Mesothelial cell of epicardium (in vitro differentiated cells): ENCODE data around the gene NOS1AP. TPM values are rescaled to one million over a fixed set of nuclear protein-coding genes. Genes with fewer than 3 reads are reported as not detected.
"Not testable (repeated sequence)": the region's sequence is repeated elsewhere in the genome, so short reads cannot be mapped to it uniquely, and the experiment has no call there.

Experiments
- DNase-seq, 2 experiments: peaks; one replicate each; pipeline ENCODE4 v3.0.0; 2021; ENCODE audit warnings: low spot score in 2 of 2; ENCODE audit not compliant: unreplicated experiment in 2 of 2
- H3K27ac Mint-ChIP-seq: 2 replicates; pipeline ENCODE4 v1.8.0; 2021; ENCODE audit warnings: mixed read lengths
- H3K27me3 Mint-ChIP-seq: 2 replicates; pipeline ENCODE4 v1.8.0; 2021; ENCODE audit warnings: low read depth, mixed read lengths
- H3K36me3 Mint-ChIP-seq: 2 replicates; pipeline ENCODE4 v1.8.0; 2021; ENCODE audit warnings: mixed read lengths
- H3K4me1 Mint-ChIP-seq: 2 replicates; pipeline ENCODE4 v1.8.0; 2021; ENCODE audit warnings: mixed read lengths
- H3K4me3 Mint-ChIP-seq: 2 replicates; pipeline ENCODE4 v1.8.0; 2021; ENCODE audit warnings: mild to moderate bottlenecking, moderate library complexity, mixed read lengths
- H3K9me3 Mint-ChIP-seq: 2 replicates; pipeline ENCODE4 v1.8.0; 2021; ENCODE audit warnings: mixed read lengths
- CTCF ChIP-seq: fragments of 200-600 bp; sonication (generic); IDR thresholded peaks from one replicate; pipeline ENCODE4 v1.5.0; 2021; ENCODE audit warnings: antibody characterized with exemption; ENCODE audit not compliant: unreplicated experiment
- total RNA-seq: library from RNA; stranded (reverse); gene quantifications from 3 replicates; pipeline ENCODE4 v1.2.1, GENCODE V29; 2021

Gene NOS1AP
- total RNA-seq, 1 donor from 2014 or later, result 4.4 TPM

- no peak for TF ChIP-seq CTCF
- Mint-ChIP-seq H3K9me3 (no peaks in the 10 kb centered on the region), H3K4me1 (no peaks in the 10 kb centered on the region), H3K27ac (no peak overlapping the region), H3K27me3 (peaks cover 1% of the 10 kb centered on the region), H3K36me3 (no peaks in the 10 kb centered on the region), H3K4me3 (no peak overlapping the region)
- no peak for DNase-seq
Observed at GRCh38 chr1:162056579-162056978, 12.9 kb upstream of the NOS1AP start.

- H3K27ac Mint-ChIP-seq, result no peak overlapping the region
- no peak overlapping the region for H3K4me3 Mint-ChIP-seq
- no peak for TF ChIP-seq CTCF
- H3K4me1 Mint-ChIP-seq, result peaks cover 22% of the 10 kb centered on the region
- no peaks in the 10 kb centered on the region for H3K36me3 Mint-ChIP-seq
- H3K9me3 Mint-ChIP-seq, result no peaks in the 10 kb centered on the region
- H3K27me3 Mint-ChIP-seq, result no peaks in the 10 kb centered on the region
- DNase-seq, result no peak
Observed at GRCh38 chr1:162059721-162060120, 9.8 kb upstream of the NOS1AP start.

GRCh38 chr1:162060314-162060713, 9.2 kb upstream of the NOS1AP start:
- H3K36me3 Mint-ChIP-seq, result no peaks in the 10 kb centered on the region
- no peaks in the 10 kb centered on the region for H3K27me3 Mint-ChIP-seq
- H3K4me3 Mint-ChIP-seq, result no peak overlapping the region
- H3K9me3 Mint-ChIP-seq, result no peaks in the 10 kb centered on the region
- DNase-seq, result no peak
- H3K27ac Mint-ChIP-seq, result no peak overlapping the region
- no peak for TF ChIP-seq CTCF
- H3K4me1 Mint-ChIP-seq, result peaks cover 28% of the 10 kb centered on the region

GRCh38 chr1:162062542-162063015, 6.9 kb upstream of the NOS1AP start:
- no peak overlapping the region for H3K4me3 Mint-ChIP-seq
- no peaks in the 10 kb centered on the region for H3K27me3 Mint-ChIP-seq
- peaks cover 30% of the 10 kb centered on the region for H3K4me1 Mint-ChIP-seq
- peak overlapping the region; percentile 80 for H3K27ac Mint-ChIP-seq
- no peaks in the 10 kb centered on the region for H3K9me3 Mint-ChIP-seq
- H3K36me3 Mint-ChIP-seq, result no peaks in the 10 kb centered on the region
- DNase-seq, result no peak
- TF ChIP-seq CTCF, result no peak

GRCh38 chr1:162065016-162065415, 4.5 kb upstream of the NOS1AP start:
- Mint-ChIP-seq H3K4me3 (no peak overlapping the region), H3K4me1 (peaks cover 30% of the 10 kb centered on the region), H3K9me3 (no peaks in the 10 kb centered on the region), H3K36me3 (no peaks in the 10 kb centered on the region), H3K27ac (no peak overlapping the region), H3K27me3 (peaks cover 2% of the 10 kb centered on the region)
- DNase-seq, result no peak
- no peak for TF ChIP-seq CTCF

GRCh38 chr1:162066836-162067235, 2.7 kb upstream of the NOS1AP start:
- not testable (repeated sequence) for H3K27ac Mint-ChIP-seq, H3K36me3 Mint-ChIP-seq, DNase-seq, H3K9me3 Mint-ChIP-seq, H3K4me3 Mint-ChIP-seq
- Mint-ChIP-seq H3K27me3 (peaks cover 12% of the 10 kb centered on the region), H3K4me1 (peaks cover 44% of the 10 kb centered on the region)
